HL-60 (cell line): Measurements from ENCODE around the gene ANP32B.

ENCODE experiments used
- CTCF ChIP-seq: IDR thresholded peaks from one replicate; pipeline ENCODE4 v1.5.1; 2011; ENCODE audit warnings: low read length, control low read depth, inconsistent platforms; ENCODE audit not compliant: insufficient read depth
- GABPA ChIP-seq: IDR thresholded peaks from 2 replicates; pipeline ENCODE4 v1.6.1; 2012; ENCODE audit warnings: low read depth

GRCh38 chr9:97975376-97975775 lies 7.8 kb upstream of the ANP32B start:
- no peak for TF ChIP-seq GABPA
- TF ChIP-seq CTCF: no peak
